HG02798 (cell line): Measurements from ENCODE around the gene SH3TC2.

Source experiments
- ATAC-seq: cut with Tn5 transposase; IDR thresholded peaks from one replicate; pipeline ENCODE4 v1.9.1; 2021; ENCODE audit warnings: mild to moderate bottlenecking; ENCODE audit not compliant: unreplicated experiment, poor library complexity

SH3TC2 gene

DNA sequence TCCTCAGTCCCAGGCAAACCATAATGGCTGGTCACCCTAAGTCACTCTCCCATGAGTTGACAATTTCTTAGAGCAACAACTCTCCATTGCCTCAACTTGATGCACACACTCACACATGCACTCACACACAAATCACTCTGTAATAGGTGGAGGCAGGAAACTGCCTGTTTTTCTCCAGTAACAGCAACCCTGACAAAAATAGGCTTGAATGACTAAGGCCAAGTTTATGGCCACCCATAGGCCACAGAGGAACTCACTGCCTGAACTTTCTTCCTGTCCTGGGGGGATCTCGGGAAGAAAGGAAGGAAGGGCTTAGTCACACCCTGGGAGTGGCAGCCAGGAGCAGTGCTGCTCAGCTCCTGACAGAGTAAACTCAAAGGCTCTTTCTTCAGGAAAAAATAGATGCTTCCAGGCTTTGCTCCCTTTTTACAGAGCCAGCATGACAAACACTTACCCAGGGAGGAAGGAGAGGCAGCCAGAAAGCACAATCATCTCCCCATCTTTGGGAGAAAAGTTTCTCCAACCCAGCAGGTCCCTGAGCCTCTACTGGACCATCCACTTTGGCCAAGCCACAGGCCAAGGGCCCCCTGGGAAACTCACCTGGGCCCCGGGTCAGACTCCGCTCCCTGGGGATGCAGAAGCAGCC lies 368 bp downstream of the SH3TC2 start:
- no peak for ATAC-seq

DNA sequence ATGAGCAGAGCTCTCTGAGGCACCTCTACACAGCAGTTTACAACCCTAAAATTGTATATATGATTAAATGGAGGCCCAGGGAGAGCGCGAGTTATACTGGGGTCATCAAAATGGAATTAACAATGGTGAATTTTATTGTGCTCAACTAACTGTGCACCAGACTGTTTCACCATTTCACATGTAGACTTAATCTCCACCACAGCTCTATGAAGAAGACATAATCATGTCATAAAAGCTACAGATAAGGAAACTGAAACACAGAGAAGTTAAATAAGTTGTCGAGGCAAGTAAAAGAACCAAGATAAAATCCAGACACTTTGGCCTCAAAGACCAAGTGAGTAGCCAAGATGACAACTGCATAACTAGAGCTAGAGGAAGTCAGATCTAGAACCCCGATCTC lies 1.5 kb downstream of the SH3TC2 start:
- no peak for ATAC-seq

DNA sequence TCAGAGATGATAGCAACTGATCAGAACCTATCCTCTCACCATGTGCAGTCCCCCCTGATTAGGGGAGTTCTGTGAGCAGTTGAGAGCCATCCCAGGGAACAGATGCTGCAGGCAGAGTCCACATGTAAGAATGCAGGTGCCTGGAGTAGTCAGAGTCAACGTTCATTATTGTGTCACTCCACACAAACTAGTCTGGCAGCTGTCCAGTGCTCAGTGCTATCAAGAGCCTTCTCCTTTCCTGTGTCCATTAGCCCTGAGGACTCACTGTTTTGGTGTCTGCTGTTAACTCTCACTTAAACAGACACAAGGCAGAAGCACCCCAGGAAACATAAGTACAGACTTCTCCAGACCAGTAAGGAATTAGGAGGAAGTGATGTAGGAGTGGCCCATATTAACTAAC lies 2.5 kb downstream of the SH3TC2 start:
- no peak for ATAC-seq

DNA sequence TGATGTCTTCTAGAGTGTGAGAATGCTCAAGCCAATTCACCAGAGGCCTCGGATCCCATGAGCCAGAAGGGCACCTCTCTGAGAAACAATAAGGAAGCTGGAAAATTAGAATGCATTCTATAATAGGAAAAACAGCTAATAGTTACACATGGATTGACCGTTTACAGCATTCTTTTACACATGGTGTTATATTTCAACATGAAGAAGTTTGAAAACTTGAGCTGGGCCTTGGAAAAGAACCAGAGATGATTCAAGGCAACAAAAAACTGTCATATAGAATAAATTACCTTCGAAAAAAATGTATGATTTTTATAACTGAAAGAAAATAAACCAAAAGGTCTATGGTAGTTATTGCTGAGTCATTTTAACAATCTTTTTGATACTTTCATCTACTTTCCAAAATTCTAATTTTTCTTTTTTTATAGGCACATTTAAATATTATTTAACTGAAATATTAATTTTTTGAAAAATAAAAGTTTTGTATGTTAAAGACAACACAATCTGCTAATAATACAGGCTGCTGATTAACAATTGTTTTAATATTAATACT lies 6.2 kb downstream of the SH3TC2 start:
- no peak for ATAC-seq

DNA sequence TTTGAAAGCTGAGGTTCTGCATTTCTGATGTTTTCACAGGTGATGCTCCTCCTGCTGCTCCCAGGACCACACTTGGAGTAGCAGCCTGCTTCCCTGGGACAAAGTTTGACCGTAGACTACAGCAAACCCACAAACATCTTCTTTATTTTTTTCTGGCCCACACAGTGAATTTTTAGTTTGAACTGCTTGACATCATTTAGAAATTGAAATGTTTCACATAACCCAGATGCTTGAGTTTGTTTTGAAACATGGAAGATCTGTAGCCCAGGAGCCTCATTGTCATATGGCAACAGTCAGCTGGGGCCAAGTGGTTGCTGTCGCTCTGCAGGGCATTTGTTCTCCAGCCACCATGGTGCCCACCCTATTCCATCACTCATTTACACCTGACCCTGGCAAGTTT lies 8.4 kb downstream of the SH3TC2 start:
- ATAC-seq: no peak

DNA sequence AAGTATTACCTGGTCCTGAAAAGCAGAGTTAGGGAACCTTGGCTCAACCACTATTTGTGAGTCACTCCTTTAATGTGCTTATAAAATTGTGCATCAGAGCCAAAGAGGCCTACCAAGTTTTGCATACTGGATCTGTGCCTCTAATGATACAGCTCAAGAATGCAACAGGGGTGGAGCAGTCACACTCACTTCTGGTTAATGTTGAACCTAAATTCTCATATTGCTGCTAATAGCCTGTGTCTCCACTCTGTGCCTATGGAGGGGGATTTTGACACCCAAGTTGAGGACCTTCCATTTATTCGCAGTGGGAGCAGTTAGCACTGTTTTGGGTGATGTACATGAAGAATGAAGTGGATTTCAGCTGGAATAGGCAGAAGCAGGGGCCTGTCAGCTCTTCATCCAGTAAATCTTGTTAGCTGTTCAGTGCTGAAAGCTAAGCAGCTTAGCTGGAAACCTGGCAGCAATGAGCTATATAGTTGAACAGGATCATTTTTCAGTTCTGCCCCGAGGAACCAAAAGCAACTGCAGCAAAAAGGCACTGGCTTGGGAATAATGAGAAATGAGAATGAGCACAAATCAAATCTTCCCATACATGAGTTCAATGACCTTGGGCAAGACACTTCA lies 9.7 kb downstream of the SH3TC2 start:
- no peak for ATAC-seq

DNA sequence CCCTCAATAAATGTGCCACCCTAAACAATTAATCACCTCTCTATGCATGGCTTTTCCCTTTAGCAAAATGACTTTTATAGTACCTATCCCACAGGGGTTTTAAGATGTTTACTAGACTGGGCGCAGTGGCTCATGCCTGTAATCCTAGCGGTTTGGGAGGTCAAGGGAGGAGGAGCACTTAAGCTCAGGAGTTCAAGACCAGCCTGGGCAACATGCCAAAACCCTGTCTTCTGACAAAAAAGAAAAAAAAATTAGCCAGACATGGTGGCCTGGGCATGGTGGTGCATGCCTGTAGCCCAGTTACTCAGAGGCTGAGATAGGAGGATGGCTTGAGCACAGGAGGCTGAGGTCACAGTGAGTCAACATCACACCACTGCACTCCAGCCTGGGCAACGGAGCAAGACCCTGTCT lies 13.5 kb downstream of the SH3TC2 start:
- no peak for ATAC-seq

DNA sequence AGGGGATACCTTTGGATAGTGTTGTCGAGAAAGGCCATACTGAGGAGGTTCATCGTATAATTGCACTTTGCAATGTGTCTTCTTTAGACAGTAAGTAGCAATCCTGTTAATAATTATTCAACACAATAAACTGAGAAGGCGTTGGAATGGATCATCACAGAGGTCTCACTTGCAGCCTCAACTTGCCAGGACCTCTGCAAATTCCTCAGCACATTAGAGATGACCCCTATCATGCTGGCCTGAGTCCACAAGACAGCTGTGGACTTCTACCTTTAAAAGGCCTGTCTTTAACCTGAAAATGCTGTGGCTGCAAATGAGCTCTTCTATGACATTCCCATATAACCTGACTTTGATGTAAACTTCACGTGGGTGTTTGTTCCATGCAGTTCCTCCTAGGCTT lies 14.1 kb downstream of the SH3TC2 start:
- ATAC-seq: no peak

DNA sequence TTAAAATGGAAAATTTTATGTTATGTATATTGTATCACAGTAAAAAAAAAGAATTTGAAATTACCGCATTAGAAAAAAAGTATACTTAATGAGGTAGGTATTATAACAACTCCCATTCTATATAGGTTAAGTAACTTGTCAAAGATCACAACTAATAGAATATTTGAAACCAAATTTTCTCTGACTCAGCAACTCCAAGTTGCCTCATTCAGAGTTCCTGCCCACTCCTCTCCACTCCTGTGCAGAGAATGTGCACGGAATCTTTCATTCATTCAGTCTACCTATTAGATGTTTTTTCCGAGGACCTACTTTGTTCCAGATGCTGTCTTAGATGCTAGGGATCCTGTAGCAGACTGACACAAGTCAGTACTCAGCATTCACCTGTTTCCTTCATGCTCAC lies 15.4 kb downstream of the SH3TC2 start:
- no peak for ATAC-seq

DNA sequence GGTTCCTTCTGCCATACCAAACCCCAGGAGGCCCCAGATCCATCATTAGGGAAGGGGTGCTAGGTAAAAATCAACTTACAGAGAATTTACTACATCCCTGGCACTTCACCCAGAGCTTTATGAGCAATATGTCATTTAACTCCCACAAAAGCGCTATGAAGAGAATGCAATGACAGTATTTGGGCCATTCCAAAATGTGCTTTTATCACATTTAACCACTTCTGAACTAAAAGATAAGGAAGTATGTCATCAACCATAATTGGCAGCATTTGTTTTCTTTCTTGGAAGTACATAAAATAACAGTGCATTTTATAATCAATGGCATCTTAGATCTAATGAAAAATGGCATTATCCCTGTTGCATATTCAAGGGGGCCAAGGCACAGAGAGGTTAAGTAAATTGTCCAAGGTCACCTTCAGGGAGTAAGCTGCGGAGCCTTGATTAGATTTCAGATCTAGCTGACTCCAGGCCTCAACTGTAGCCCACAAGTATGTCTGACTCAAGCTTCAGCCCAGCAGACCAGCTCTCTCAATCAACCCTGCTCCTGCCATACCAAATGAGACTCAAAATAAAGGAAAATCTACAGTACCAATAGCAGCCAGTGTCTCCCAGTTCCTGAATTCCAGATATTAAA lies 16.5 kb downstream of the SH3TC2 start:
- no peak for ATAC-seq

DNA sequence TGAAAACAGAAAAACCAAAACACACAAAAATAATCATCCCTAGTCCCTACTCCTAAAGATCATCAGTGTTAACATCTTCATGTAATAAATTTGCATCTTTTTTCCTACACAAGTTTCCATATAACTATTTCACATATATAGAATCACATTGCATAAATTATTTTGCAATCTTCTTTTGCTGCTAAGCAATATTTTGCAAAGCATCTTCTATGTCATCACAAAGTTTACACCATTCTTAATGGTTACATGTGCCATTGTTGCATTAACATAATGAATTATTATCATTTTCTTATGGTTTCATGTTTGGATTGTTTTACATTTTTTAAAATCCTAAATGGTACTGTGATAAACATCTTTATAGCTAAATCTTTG lies 17.8 kb downstream of the SH3TC2 start:
- ATAC-seq: no peak

DNA sequence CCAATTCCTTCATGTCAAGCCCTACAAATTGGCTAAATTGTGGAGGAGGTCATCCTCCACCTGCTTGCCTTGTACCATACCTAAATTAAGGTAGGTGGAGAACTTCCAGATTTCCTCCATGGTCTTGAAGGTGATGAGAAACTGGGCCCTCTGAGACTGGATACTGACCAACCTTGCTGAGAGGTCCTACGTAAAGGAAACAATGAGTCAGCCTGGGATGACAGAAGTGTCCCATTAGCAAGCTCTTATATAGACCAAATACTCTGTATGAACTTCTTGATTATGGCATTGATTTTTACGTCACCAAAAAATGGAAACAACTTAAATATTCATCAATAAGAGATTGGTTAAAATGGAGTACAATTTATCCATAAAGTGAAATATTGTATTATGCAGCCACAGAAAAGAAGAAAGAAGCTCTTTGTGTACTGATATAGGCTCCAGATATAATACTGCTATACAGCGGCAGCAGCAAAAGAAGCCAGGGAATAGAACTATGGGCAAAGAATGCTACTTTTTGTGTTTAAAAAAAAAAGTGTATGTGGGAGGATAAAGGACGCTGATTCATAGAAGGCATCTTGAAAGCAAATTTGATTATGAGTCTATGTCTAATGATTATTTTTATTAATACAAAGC lies 18.3 kb downstream of the SH3TC2 start:
- ATAC-seq: no peak

DNA sequence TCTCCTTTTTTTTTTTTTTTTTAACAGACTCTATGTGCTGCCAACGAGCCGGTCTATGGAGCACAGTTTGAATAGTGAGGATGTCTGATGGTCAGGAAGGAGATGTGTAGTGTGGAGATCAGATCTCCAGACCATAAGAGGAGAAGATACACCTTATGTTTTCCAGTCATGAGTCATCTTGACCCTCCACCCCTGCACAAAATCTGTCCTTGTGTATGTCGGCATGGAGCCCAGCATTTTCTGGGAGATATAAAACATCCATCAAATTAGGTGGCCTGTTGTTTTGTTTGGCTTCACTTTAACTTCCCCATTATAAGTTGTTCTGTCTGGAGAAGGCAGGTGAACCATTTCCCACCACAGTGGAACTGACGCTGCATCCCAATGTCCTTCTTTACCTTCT lies 19.2 kb downstream of the SH3TC2 start:
- no peak for ATAC-seq

DNA sequence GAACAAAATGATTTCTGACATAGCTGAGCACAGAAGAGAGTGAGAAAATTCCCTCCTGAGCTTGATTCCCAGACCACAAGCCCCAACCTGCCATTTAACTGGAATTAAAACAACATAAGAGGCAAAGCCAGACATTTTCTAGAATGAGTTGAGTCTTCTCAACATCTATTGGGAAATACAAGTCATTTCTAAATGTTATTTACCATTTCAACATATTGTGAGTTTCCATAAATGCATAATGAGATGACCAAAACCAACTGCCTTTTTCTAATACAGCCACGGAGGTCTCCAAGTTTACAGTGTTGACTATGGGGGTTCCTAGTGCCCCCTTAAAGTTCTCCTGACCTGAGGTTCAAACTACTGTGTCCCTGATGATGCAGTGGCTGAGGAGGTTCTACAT lies 20.0 kb downstream of the SH3TC2 start:
- no peak for ATAC-seq

DNA sequence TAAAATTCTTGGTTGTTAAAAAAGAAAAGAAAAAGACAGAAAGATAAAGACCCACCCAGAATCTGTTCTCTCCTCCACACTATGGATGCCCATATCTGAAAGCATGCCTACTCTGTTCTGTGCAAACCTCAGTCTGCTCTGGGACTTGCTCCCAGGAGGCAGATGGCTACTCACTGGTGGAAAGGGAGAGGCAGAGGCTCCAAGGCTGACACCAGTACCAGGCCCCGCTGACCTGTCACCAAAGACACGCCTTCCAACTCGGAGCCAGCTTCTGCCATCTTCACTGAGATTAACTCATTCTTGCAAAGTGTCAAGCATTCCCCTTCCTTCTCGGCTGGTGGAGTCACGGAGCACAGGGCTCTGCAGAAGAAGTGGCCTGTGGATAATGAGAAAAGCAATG lies 21.6 kb downstream of the SH3TC2 start:
- no peak for ATAC-seq

DNA sequence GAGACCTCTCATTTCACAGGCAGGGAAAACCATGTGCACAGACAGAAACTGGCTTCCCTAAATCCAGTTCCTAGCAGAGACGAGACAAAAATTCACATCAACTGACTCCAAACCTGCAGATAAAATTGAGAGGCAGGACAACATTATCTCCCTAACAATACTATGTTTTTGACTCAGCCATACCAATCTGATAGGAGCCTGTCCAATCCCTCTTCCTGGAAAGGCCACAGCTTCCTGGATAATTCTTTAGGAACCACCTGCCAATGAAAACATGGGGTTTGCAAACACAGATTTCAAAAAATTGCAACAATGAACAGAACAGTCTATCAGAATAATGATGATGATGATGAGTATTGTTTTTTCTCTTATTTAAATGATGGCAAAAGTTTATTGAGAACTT lies 22.4 kb downstream of the SH3TC2 start:
- no peak for ATAC-seq

DNA sequence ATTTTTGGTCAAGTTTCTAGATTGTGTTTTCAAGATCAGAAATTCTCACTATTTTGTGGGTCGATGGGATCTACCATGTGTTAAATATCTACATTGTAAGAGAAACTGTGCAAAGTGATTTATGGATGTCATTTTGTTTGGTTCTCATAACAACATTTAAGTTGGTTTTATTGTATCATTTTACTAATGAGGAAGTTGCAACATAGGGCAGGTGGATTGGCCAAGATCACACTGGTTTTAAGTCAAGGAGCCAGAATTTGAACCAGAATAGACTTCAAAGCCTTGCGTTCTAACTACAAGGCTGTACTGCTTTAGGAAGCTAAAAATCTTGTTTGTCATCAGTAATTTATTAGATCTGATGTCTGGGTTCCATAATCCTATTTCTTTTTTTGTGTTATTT lies 23.4 kb downstream of the SH3TC2 start:
- no peak for ATAC-seq

DNA sequence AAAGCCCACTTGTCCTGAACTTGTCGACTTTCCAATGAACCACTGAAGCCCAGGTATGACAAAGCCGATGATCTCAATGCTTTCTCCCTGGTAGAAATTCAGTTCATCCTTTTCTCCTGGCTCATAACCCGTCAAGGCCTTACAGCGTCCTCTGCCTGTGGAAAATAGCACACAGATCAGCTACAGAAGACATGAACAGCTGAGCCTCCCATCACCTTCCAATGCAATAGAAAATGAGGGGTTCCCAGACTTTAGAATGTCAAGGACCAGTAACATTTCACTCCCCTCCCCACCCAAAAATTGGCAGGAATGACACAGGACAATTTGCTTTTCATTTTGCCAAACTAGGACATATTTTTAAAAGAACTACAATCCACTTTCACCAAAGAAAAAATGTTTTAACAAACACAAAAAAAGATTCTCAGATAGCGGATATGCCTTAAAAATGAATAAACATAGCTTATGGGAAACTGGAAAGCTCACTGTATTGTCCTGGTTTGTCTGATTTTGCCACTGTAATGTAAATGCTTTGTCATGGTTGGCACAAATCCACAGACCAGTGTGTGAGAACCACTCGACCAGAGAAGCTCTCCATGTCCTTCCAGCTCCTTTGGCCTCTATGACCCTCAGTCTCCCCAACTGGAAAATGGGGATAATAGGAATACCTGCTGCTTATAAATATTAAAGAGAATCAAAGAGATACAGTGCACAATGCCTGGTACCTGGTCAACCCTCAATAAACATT lies 24.4 kb downstream of the SH3TC2 start:
- ATAC-seq: no peak

DNA sequence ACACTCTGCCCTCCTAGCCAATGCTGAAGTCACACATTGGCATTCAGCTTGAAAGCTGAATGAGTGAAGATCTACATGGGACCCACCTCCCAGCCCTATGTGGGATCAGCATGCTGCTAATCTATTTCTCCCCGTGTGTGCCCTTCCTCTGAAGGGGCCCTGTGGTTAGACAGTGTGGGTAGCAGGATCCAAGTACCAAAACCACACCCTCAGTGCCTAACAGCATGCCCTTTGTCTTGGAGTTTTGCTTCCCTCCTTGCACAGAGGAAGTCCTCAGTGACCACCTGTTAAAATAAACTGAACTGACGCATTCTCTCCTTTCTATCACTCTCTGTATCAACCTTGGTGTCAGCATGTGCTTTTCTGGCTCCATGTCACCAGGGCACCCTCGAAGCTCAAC lies 25.0 kb downstream of the SH3TC2 start:
- no peak for ATAC-seq

DNA sequence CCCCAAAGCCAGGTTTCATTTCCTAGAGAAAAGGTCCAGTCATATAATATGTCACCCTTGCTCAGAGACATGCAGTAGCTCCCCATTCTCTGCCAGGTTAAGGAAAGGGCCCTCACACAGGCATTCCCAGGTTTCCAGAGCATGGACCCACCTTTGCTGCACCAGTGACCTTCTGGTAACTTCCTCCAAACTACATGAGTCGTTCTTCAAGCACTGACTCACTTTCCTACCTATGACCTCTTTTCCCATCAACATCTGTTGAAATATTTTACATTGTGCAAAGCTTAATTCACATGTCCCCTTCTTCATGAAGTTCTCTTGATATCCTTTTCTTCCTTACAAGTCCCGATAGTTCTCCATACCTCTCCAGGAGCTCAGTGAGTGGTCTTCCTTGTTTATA lies 25.9 kb downstream of the SH3TC2 start:
- ATAC-seq: no peak

DNA sequence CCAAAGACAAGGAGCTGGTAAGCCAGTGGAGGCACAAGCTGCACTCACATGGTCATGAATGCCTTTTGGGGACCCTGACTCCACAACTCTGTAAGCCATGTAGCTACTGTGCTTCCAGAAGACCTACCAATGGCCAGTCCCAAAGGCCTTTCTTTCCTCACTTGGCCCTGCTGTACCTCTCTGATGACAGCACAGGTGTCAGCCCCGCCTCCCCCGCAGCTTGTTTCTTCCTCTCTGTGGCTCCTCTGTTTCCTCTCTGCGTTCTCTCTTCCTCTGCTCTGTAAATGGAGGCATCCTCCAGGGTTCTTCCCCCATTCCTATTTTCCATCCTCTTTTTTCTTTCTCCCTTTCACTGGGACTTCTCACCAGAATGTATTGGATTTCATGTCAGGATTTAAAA lies 26.7 kb downstream of the SH3TC2 start:
- ATAC-seq: no peak
